ENCODE data around the gene MAGEB4.
A peak's percentile ranks its signal among the peaks of the same experiment; 100 is the strongest.

MAGEB4 gene

GRCh38 chrX:30275498-30275897, 33.7 kb downstream of the MAGEB4 start:
- Mint-ChIP-seq H3K4me1 (no peaks in the 10 kb centered on the region), H3K27me3 (ENCODE audit: low read depth) (no peaks in the 10 kb centered on the region), H3K36me3 (ENCODE audit: low read depth) (no peaks in the 10 kb centered on the region), H3K4me3 (no peak overlapping the region), H3K9me3 (no peaks in the 10 kb centered on the region), H3K27ac (no peak overlapping the region)
- peak; percentile 39 to 62 (median 49) for TF ChIP-seq CTCF (IDR thresholded peaks at IDR 0.05; ENCODE audit: unreplicated experiment in 3 of 3)

DNA sequence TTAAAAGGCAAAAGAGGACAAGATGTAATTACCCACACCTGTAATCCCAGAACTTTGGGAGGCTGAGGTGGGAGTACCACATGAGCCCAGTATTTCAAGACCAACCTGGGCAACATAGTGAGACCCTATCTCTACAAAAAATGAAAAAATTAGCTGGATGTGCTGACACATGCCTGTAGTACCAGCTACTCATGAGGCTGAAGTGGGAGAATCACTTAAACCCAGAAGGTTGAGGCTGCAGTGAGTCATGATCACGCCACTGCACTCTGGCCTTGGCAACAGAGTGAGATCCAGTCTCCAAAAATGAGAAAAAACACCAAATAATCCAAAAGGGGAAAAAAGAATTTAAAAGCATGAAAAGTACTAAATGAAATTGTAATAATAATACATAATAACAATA, 36.6 kb downstream of the MAGEB4 start:
- no peaks in the 10 kb centered on the region for H3K27me3 Mint-ChIP-seq (ENCODE audit: low read depth)
- no peak overlapping the region for H3K27ac Mint-ChIP-seq
- no peak overlapping the region for H3K4me3 Mint-ChIP-seq
- no peak for TF ChIP-seq CTCF (IDR thresholded peaks at IDR 0.05; ENCODE audit: unreplicated experiment in 3 of 3)
- H3K9me3 Mint-ChIP-seq: no peaks in the 10 kb centered on the region
- no peaks in the 10 kb centered on the region for H3K36me3 Mint-ChIP-seq (ENCODE audit: low read depth)
- H3K4me1 Mint-ChIP-seq: no peaks in the 10 kb centered on the region

- no peak overlapping the region for H3K4me3 Mint-ChIP-seq
- no peaks in the 10 kb centered on the region for H3K4me1 Mint-ChIP-seq
- H3K27ac Mint-ChIP-seq: no peak overlapping the region
- peaks cover 3% of the 10 kb centered on the region for H3K27me3 Mint-ChIP-seq (ENCODE audit: low read depth)
- no peaks in the 10 kb centered on the region for H3K9me3 Mint-ChIP-seq
- no peak for TF ChIP-seq CTCF (IDR thresholded peaks at IDR 0.05; ENCODE audit: unreplicated experiment in 3 of 3)
- H3K36me3 Mint-ChIP-seq (ENCODE audit: low read depth): no peaks in the 10 kb centered on the region
These were observed 38.6 kb downstream of the MAGEB4 start for GRCh38 chrX:30280428-30280827.

GRCh38 chrX:30282527-30282926, 40.7 kb downstream of the MAGEB4 start:
- H3K4me3 Mint-ChIP-seq: no peak overlapping the region
- H3K27me3 Mint-ChIP-seq (ENCODE audit: low read depth): peaks cover 3% of the 10 kb centered on the region
- no peaks in the 10 kb centered on the region for H3K36me3 Mint-ChIP-seq (ENCODE audit: low read depth)
- no peaks in the 10 kb centered on the region for H3K9me3 Mint-ChIP-seq
- H3K4me1 Mint-ChIP-seq: no peaks in the 10 kb centered on the region
- no peak for TF ChIP-seq CTCF (IDR thresholded peaks at IDR 0.05; ENCODE audit: unreplicated experiment in 3 of 3)
- no peak overlapping the region for H3K27ac Mint-ChIP-seq

DNA sequence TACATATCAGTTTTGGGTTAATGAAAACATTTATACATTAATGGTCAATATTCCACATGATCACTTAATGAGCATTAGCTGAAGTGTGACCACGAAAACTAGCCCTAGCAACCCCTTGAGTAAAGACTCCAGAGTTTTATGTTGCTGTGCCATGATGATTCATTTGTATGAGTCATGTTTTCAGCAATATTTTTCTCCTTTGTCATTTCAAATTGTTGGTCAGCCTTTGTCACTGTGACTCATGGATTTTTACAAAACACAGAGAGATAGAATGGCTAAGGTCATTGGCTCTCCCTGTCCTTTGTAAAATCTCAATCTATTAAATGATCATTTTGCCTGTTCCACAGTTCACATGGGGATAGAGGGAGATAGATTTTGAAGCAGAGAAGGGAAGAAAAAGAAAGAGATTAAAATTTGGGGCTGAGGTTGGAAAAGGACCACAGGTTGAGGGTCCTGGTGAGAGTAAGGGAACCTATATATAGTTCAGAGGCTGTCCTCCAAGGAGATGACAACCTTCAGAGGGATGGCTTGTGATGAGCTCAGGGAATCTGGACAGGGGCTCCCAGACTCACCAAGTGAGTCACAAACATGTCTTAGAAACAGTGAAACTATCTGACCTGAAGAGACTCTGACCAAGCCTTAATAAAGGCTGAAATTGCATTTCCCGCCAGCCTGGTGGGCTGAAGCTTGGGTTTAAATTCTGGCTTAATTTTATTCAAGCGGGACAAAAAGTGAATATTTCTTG, 41.8 kb downstream of the MAGEB4 start:
- no peaks in the 10 kb centered on the region for H3K36me3 Mint-ChIP-seq (ENCODE audit: low read depth)
- H3K27ac Mint-ChIP-seq: no peak overlapping the region
- H3K27me3 Mint-ChIP-seq (ENCODE audit: low read depth): peaks cover 3% of the 10 kb centered on the region
- H3K4me1 Mint-ChIP-seq: no peaks in the 10 kb centered on the region
- TF ChIP-seq CTCF (IDR thresholded peaks at IDR 0.05; ENCODE audit: unreplicated experiment in 3 of 3): no peak
- H3K9me3 Mint-ChIP-seq: no peaks in the 10 kb centered on the region
- H3K4me3 Mint-ChIP-seq: no peak overlapping the region

Data from nephron (organoid).